Gastrocnemius medialis (tissue), 4 donors: Measurements from ENCODE around the gene USP7.

Source experiments
- CTCF ChIP-seq, 5 experiments: fragments of 450-650 bp in 3 of 5; fragments of 200-600 bp in 2 of 5; sonication (generic) in 2 of 5; IDR thresholded peaks in 4 of 5; conservative IDR thresholded peaks in 1 of 5; 1 replicate in 4 of 5; 2 replicates in 1 of 5; pipeline ENCODE4 v1.5.1; 2016 to 2019; ENCODE audit warnings: antibody characterized with exemption in 5 of 5, mild to moderate bottlenecking in 3 of 5, moderate library complexity in 3 of 5
- POLR2A ChIP-seq, 2 donors: fragments of 450-650 bp; IDR thresholded peaks; one replicate each; pipeline ENCODE4 v1.6.1; 2017; ENCODE audit warnings: antibody characterized with exemption in 2 of 2, mild to moderate bottlenecking in 2 of 2, moderate library complexity in 2 of 2

DNA sequence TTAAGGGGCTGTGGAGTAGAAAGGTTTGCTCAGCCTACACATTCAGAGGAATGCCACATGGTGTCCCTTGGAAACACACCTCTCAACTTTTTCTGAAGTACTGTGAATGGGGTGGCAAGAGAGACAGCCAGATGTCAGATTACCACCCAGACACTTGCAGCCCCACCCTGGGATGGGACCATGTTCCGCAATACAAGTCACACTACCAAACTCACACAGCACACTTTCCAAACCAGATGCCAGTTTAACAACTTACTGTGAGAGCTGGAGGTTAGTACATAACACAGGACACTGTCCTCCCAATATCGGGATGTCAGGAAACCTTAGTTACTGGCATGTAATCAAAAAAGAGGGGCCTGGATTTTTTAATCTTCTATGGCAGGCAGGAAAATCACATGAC lies 7.9 kb downstream of the USP7 start:
- TF ChIP-seq CTCF (IDR thresholded peaks at IDR 0.05 in 4 of 5, conservative IDR thresholded peaks at IDR 0.05 in 1 of 5) (no peak), POLR2A (IDR thresholded peaks at IDR 0.05) (no peak)
